ENCODE results near the gene NTF4. TPM values are rescaled to one million over a fixed set of nuclear protein-coding genes. Genes with fewer than 3 reads are reported as not detected.

NTF4 gene
- polyA plus RNA-seq, 1 experiment: not detected

- TF ChIP-seq, protein P1, sequence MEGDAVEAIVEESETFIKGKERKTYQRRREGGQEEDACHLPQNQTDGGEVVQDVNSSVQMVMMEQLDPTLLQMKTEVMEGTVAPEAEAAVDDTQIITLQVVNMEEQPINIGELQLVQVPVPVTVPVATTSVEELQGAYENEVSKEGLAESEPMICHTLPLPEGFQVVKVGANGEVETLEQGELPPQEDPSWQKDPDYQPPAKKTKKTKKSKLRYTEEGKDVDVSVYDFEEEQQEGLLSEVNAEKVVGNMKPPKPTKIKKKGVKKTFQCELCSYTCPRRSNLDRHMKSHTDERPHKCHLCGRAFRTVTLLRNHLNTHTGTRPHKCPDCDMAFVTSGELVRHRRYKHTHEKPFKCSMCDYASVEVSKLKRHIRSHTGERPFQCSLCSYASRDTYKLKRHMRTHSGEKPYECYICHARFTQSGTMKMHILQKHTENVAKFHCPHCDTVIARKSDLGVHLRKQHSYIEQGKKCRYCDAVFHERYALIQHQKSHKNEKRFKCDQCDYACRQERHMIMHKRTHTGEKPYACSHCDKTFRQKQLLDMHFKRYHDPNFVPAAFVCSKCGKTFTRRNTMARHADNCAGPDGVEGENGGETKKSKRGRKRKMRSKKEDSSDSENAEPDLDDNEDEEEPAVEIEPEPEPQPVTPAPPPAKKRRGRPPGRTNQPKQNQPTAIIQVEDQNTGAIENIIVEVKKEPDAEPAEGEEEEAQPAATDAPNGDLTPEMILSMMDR (IDR thresholded peaks at IDR 0.05; ENCODE audit: insufficient read depth, low read depth, low read length): no peak
- H3K27me3 ChIP-seq (ENCODE audit: control insufficient read depth, insufficient read depth, low read length): no peaks in the 10 kb centered on the region
- DNase-seq (ENCODE audit: low read depth): no peak
- POLR2A ChIA-PET: no interaction called here
- no peak overlapping the region for H3K4me3 ChIP-seq (ENCODE audit: low read depth, low read length)
- CTCF ChIA-PET: interaction anchor here (0.6 to 2.8 kb wide), 5 partner anchors 9 to 16 kb away, joined by 3 to 21 read pairs (median 3); partner anchors contain the start of gene LIN7B
- H3K36me3 ChIP-seq (ENCODE audit: control insufficient read depth, insufficient read depth, low read length): peaks cover 61% of the 10 kb centered on the region
Measured at GRCh38 chr19:49104229-49104864, 39.7 kb upstream of the NTF4 start.

DNA sequence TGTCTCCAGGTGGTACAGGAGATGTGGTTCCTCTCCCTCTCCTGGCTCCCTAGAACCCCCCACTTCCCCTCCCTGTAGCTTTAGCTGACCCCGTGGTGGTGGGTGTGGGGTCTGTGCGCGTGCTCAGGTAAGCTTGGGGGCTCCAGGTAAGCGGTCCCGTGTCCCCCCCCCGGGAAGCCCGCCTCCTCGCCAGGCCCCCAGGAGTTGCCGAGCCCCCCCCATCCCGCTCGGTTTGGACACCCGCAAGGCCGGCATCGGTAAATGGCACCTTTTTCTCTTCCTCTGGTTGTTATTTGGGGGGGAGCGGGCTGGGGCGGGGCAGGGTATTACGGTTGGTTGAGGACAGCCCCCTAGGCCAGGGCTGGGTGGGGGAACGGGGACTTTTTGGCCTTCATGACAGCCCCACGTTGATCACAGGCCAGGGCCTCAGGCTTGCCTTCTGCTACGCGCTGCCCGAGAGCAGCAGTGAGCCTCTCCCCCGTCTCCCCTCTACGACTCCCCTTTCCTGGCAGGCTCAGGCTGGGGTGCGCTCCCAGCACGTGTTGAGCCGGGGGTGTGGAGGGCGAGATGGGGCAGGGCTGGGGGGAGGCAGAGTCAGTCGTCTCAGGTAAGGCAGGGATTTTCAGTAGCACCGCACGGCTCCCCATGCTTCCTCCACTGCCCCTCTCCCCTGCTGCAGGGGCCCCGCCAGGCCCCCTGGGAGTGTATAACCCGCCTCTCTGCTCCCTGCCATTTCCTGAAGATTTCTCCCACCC lies 38.9 kb upstream of the NTF4 start:
- Histone ChIP-seq H3K36me3 (ENCODE audit: control insufficient read depth, insufficient read depth, low read length) (peaks cover 63% of the 10 kb centered on the region), H3K4me3 (ENCODE audit: low read depth, low read length) (no peak overlapping the region), H3K27me3 (ENCODE audit: control insufficient read depth, insufficient read depth, low read length) (no peaks in the 10 kb centered on the region)
- CTCF ChIA-PET: interaction anchor here (0.6 to 1.4 kb wide), 3 partner anchors 10 to 23 kb away, joined by 3 read pairs; no protein-coding TSS in a partner anchor
- POLR2A ChIA-PET: no interaction called here
- TF ChIP-seq, protein P1 (IDR thresholded peaks at IDR 0.05; ENCODE audit: insufficient read depth, low read depth, low read length): no peak
- no peak for DNase-seq (ENCODE audit: low read depth)

- CTCF ChIA-PET: no interaction called here
Measured at GRCh38 chr19:49102303-49102702, 37.7 kb upstream of the NTF4 start.

DNA sequence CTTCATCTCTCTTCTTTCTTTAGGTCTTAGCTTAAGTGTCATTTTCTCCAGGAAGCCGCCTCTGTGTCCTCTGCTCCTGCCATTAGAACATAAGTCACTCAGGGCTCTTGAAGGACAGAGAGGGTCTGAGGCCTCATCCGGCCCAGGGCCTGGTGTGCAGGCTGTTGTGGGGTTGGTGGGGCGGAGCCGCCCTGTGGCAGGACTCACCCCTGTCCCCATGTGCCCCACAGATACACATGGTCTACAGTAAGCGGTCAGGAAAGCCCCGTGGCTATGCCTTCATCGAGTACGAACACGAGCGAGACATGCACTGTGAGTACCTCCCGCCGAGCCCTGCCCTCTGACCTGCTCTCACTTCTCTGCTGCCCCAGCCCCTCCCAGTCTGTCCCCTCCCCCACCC lies 36.5 kb upstream of the NTF4 start:
- Histone ChIP-seq H3K36me3 (ENCODE audit: control insufficient read depth, insufficient read depth, low read length) (peaks cover 57% of the 10 kb centered on the region), H3K4me3 (ENCODE audit: low read depth, low read length) (no peak overlapping the region), H3K27me3 (ENCODE audit: control insufficient read depth, insufficient read depth, low read length) (no peaks in the 10 kb centered on the region)
- DNase-seq (ENCODE audit: low read depth): no peak
- ChIA-PET POLR2A (no interaction called here), CTCF (no interaction called here)
- TF ChIP-seq, protein P1 (IDR thresholded peaks at IDR 0.05; ENCODE audit: insufficient read depth, low read depth, low read length): no peak

More at GRCh38 chr19:49102303-49102702, 37.7 kb upstream of the NTF4 start:
- Histone ChIP-seq H3K36me3 (ENCODE audit: control insufficient read depth, insufficient read depth, low read length) (peaks cover 63% of the 10 kb centered on the region), H3K4me3 (ENCODE audit: low read depth, low read length) (no peak overlapping the region), H3K27me3 (ENCODE audit: control insufficient read depth, insufficient read depth, low read length) (no peaks in the 10 kb centered on the region)
- TF ChIP-seq, protein P1 (IDR thresholded peaks at IDR 0.05; ENCODE audit: insufficient read depth, low read depth, low read length): no peak
- POLR2A ChIA-PET: no interaction called here
- no peak for DNase-seq (ENCODE audit: low read depth)

DNA sequence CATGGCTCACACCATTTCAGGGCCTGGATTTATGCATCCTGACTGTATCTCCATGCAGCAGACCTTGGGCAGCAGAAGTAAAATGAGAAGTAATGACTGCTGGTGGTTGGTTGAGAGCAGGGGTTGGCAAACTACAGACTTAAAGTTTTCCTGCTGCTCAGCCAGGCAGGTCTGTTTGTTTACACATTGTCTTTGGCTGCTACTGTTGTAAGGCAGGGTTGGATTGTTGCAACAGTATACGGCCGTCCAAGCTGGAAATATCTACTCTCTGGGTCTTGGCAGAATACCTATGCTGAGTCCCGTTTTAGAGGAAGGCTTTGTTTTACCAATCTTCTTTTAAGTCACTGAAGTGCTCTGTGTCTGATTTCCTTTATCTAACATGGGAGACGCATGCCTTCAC lies 34.2 kb upstream of the NTF4 start:
- Histone ChIP-seq H3K36me3 (ENCODE audit: control insufficient read depth, insufficient read depth, low read length) (peaks cover 49% of the 10 kb centered on the region), H3K4me3 (ENCODE audit: low read depth, low read length) (no peak overlapping the region), H3K27me3 (ENCODE audit: control insufficient read depth, insufficient read depth, low read length) (no peaks in the 10 kb centered on the region)
- ChIA-PET POLR2A (no interaction called here), CTCF (interaction anchor here (1.4 to 3.9 kb wide), 14 partner anchors 10 to 100 kb away, joined by 4 to 34 read pairs (median 8); partner anchors contain the start of genes HRC and LIN7B)
- DNase-seq (ENCODE audit: low read depth): no peak
- TF ChIP-seq, protein P1 (IDR thresholded peaks at IDR 0.05; ENCODE audit: insufficient read depth, low read depth, low read length): no peak

Data from BJ (cell line).